Right lobe of liver (tissue), 4 donors: Measurements from ENCODE around the gene VWC2.

Experiments used
- POLR2A ChIP-seq: fragments of 450-650 bp; IDR thresholded peaks from one replicate; pipeline ENCODE4 v1.6.1; 2017; ENCODE audit warnings: antibody characterized with exemption, mild to moderate bottlenecking
- TF ChIP-seq, protein P1 (sequence below), 4 donors: fragments of 200-600 bp in 3 of 4; fragments of 450-650 bp in 1 of 4; IDR thresholded peaks; one replicate each; pipeline versions ENCODE4 v1.5.1 to v1.8.0; 2016 to 2022; ENCODE audit warnings: antibody characterized with exemption in 4 of 4, mild to moderate bottlenecking in 2 of 4
- donor health status: DM: no; HTN: no; CAD: no.
- donor health status: DM: no; HTN: no; CAD: no.
- donor health status: DM: no; HTN: yes; CAD: no.

DNA sequence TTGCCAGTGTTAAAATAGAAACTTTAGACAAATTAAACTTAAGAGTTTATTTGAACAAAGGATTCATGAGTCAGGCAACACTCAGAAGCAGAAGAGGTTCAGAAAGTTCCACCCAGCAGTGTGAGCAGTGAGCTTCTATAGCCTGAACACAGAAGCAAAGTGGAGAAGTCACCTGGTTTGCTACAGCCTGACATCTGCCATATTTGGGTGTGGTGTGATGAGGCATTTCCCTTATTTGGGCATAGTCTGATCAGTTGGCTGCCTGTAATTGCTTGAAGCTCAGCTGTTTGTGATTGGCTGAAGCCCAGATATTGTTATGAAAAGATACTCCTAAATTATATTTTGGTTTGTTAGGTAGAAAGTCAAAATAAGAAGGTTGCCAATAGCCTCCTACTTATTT is 39.1 kb downstream of the VWC2 start:
- TF ChIP-seq POLR2A: no peak
- TF ChIP-seq, protein P1, sequence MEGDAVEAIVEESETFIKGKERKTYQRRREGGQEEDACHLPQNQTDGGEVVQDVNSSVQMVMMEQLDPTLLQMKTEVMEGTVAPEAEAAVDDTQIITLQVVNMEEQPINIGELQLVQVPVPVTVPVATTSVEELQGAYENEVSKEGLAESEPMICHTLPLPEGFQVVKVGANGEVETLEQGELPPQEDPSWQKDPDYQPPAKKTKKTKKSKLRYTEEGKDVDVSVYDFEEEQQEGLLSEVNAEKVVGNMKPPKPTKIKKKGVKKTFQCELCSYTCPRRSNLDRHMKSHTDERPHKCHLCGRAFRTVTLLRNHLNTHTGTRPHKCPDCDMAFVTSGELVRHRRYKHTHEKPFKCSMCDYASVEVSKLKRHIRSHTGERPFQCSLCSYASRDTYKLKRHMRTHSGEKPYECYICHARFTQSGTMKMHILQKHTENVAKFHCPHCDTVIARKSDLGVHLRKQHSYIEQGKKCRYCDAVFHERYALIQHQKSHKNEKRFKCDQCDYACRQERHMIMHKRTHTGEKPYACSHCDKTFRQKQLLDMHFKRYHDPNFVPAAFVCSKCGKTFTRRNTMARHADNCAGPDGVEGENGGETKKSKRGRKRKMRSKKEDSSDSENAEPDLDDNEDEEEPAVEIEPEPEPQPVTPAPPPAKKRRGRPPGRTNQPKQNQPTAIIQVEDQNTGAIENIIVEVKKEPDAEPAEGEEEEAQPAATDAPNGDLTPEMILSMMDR (IDR thresholded peaks at IDR 0.05): no peak
